ENCODE results near the gene HSFX2.
"Not testable (repeated sequence)": the region's sequence is repeated elsewhere in the genome, so short reads cannot be mapped to it uniquely, and the experiment has no call there.

The HSFX2 gene

DNA sequence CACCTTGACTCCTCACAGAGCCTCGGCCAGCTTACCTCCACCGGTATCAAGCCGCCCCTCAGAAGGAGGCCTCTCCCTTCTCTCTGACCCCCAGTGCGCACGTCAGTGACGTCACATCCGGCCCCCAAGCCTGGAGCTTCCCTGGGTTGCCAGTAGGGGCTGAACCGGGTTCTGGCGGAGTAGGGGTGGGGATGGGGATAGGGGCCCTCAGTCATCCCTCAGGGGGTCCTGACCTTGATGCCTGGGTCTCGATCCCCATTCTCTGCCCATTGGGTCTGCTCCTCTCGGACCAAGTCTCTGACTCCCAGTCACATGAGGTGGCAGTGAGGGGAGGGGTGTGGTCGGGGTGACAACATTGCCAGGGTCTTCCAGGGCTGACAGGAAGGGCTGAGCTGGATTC is 7.8 kb downstream of the HSFX2 start, which contains the start of gene MAGEA9B:
Gene MAGEA9B, minus strand, starts transcription at position 101 of the 400 bp plus-strand sequence. CDS start 4,280 bp downstream, outside the sequence.
- not testable (repeated sequence) for FAIRE-seq

- FAIRE-seq: not testable (repeated sequence)
Observed at GRCh38 chrX:149585631-149586030, 9.5 kb downstream of the HSFX2 start.

DNA sequence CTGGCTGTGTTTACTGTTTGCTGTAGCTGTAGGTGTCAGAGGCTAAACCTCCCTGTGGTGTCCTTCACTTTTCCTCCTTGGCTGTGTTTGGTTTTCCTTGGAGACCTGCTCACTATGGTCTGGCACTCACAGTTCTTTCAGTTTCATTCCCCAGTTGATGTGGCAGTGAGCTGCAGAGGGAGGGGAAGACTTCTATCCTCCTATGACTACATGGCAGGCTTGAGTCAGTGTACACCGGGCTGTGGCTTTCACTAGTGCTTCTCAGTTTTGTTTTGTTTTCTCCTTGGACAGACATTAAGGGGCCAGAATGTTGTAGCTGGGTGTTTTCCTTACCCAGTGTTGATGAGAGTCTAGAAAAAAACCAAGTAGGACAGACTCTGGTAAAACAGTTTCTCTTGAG is 21.7 kb downstream of the HSFX2 start:
- not testable (repeated sequence) for FAIRE-seq

DNA sequence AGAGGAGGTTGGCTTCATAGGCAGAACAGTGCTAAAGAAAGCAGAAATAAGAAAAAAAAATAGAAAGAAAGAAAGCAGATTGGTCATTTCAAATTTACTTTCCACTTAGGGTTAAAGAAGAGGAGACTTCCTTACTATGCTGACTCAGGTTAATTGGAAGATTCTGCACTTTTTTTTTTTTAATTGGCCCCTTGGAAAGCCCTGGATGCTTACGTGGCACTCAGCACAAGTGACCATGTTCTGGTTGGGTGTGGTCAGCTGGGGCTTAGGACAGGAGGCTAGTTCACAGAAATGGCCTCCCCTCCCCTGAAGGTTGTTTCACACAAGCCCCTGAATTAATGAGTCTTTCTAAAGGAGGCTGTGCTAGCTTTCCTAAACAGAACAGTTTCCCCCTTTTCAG is 22.4 kb downstream of the HSFX2 start:
- no peak for FAIRE-seq

- FAIRE-seq: no peak
Observed at GRCh38 chrX:149571770-149572169, 23.3 kb downstream of the HSFX2 start.

GRCh38 chrX:149570668-149571067 is 24.4 kb downstream of the HSFX2 start:
- no peak for FAIRE-seq

GRCh38 chrX:149569770-149570169 is 25.3 kb downstream of the HSFX2 start:
- FAIRE-seq: no peak

DNA sequence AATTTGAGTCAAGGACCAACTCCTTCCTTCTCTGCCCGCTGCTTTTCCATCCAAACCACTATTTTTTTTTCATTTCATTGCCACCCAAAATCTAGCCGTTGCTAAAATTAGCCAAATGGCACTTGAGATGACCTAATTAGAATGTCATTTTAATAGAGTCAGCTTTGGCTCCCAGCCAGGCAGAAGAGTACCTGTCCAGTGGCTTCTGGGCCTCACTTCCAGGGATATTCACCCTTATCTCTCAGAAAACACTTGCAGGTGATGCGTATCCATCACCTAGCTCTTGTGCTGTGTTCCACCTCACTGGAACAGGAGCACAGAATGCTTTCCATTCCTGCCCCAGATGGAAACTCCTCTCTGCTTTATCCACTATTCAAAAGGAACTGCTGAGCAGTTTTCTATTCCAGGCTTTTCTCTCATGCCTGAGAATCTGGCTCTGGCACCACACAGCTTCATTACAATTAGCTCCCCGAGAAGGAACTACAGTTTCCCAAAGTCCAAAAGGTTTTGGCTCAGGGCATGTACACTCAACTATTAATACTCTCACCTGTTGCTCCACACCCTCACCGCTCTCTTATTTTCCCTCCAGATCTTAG is 26.3 kb downstream of the HSFX2 start:
- no peak for FAIRE-seq

DNA sequence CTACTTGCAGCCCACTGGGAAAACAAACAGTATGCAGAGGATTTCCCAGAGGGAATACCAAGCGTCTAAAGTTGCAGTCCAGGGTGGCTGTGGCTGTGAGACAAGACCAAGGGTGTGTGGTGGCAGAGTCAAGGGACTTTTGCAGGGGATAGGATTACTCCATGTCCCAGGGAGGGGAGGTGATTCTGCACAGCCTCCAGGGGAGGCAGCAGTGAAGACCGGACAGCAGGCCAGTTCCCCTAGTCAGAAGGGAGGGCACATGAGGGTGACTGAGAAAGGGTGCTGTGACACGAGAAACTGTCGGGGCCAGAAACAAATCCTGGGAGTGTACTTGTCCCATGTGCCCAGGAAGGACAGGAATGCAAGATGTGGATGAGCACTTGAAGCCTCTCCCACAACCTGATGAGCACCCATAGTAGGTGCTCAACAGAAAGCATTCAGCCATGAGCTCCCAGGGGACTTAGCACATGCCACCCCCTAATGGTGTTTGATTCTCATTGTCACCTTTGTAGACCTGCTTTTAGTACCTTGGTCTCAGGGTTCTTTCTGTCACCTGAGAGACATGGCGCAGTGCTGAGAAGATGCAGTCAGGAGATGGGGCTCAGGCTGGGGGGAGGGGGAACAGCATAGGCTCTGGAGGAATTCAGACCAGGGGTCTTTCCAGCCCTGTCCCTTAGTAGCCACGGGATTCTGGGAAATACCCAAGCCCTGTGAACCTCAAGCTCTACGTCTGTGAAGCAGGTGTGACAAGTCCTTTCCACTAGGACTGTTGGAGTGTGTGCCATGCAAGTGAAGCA is 27.3 kb downstream of the HSFX2 start:
- no peak for FAIRE-seq

DNA sequence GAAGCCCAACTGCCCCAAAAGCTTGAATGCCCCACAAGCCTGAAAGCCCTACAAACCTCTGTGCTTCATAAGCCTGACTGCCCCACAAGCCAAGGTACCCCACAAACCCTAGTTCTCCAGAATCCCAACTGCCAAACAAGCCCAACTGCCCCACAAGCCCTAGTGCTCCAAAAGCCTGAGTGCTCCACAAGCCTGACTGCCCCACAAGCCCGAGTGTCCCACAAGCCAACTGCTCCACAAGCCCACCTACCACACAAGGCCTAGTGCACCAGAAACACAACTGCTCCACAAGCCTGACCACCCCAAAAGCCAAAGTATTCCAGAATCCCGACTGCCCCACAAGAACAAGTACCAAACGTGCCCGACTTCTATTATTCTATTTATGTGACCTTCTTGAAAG is 31.8 kb downstream of the HSFX2 start:
- FAIRE-seq: no peak

GRCh38 chrX:149555251-149555650 is 39.9 kb downstream of the HSFX2 start:
- not testable (repeated sequence) for FAIRE-seq

GRCh38 chrX:149551939-149552248 is 43.2 kb downstream of the HSFX2 start:
- not testable (repeated sequence) for FAIRE-seq

GRCh38 chrX:149551245-149551938 is 43.7 kb downstream of the HSFX2 start:
- not testable (repeated sequence) for FAIRE-seq

DNA sequence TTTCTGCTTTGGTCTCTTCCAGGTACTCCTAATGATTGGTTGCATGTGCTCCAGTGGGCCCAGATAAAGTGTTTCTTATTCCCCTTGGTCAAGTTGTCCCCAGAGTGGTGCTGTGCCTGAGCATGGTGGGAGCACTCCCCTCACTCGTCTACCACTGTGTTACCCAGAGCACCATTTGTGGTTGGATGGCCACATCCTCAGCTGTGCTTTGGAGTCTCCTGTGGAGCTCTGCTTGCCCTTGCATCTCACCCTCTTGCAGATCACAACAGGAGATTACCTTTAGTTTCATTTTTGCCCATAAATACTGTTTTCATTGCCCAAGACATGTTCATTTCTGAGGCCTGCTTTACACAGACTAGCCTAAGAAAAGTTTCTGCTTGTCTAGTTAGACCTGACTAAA is 44.7 kb downstream of the HSFX2 start:
- not testable (repeated sequence) for FAIRE-seq

GRCh38 chrX:149549701-149550100 is 45.4 kb downstream of the HSFX2 start, which contains the start of gene HSFX3:
Gene HSFX3, minus strand, starts transcription at chrX:149549924. Its CDS starts 72 bp downstream, at chrX:149549852.
- FAIRE-seq: not testable (repeated sequence)

DNA sequence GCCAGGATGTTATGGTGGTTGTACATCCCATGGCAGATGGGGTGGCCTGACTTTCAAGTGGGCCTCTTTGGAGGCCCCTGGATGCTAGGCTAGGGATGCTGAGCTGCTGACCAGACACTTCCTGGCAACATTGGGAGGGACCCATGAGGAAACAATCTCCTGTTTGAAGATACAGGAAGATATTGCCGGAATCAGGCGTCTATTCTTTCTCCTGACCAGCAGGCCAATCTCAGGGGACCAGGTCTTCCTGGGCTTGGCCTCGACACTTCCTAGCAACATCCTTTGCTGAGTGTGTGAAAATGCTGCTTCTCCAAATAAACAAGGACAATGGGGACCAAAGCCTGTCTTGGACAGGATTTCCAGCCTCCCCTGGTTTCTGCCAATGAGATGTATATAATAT is 47.3 kb downstream of the HSFX2 start:
- FAIRE-seq: not testable (repeated sequence)

GRCh38 chrX:149546962-149547361 is 48.2 kb downstream of the HSFX2 start:
- not testable (repeated sequence) for FAIRE-seq

GRCh38 chrX:149545545-149546543 is 49.3 kb downstream of the HSFX2 start:
- FAIRE-seq: not testable (repeated sequence)
